HCEC 1CT (cell line): ENCODE measurements around the gene POP4.

ENCODE experiments used
- DNase-seq: peaks from one replicate; pipeline ENCODE4 v3.0.0-alpha.2; 2017

POP4 gene

GRCh38 chr19:29577649-29577963 is 28.5 kb upstream of the POP4 start:
- no peak for DNase-seq

GRCh38 chr19:29578349-29578748 is 27.7 kb upstream of the POP4 start:
- no peak for DNase-seq

- DNase-seq: no peak
These were observed 26.7 kb upstream of the POP4 start for GRCh38 chr19:29579308-29579910.

- DNase-seq: no peak
These were observed 24.7 kb upstream of the POP4 start for GRCh38 chr19:29581398-29581797.

GRCh38 chr19:29583196-29583999 is 22.7 kb upstream of the POP4 start:
- DNase-seq: no peak

- no peak for DNase-seq
These were observed 19.7 kb upstream of the POP4 start for GRCh38 chr19:29586401-29586800.

- no peak for DNase-seq
These were observed 19.0 kb upstream of the POP4 start for GRCh38 chr19:29587059-29587458.

GRCh38 chr19:29587518-29587986 is 18.5 kb upstream of the POP4 start:
- peak; percentile 3 for DNase-seq

GRCh38 chr19:29588095-29588494 is 18.0 kb upstream of the POP4 start:
- DNase-seq: no peak

- DNase-seq: no peak
These were observed 15.8 kb upstream of the POP4 start for GRCh38 chr19:29590278-29590677.

- no peak for DNase-seq
These were observed 14.4 kb upstream of the POP4 start for GRCh38 chr19:29591670-29592069.

GRCh38 chr19:29593869-29594268 is 12.2 kb upstream of the POP4 start:
- no peak for DNase-seq

GRCh38 chr19:29596080-29596727 is 9.9 kb upstream of the POP4 start:
- no peak for DNase-seq

- peak; percentile 19 for DNase-seq
These were observed 9.1 kb upstream of the POP4 start for GRCh38 chr19:29596885-29597525.

GRCh38 chr19:29598036-29598435 is 8.0 kb upstream of the POP4 start:
- no peak for DNase-seq

GRCh38 chr19:29598496-29598895 is 7.6 kb upstream of the POP4 start:
- no peak for DNase-seq

GRCh38 chr19:29603308-29603707 is 2.8 kb upstream of the POP4 start:
- no peak for DNase-seq

- no peak for DNase-seq
These were observed 301 bp downstream of the POP4 start for GRCh38 chr19:29606420-29606747.

- no peak for DNase-seq
These were observed 3.6 kb downstream of the POP4 start for GRCh38 chr19:29609636-29610035.

- no peak for DNase-seq
These were observed 4.1 kb downstream of the POP4 start for GRCh38 chr19:29610213-29610573.

- DNase-seq: peak; percentile 74
These were observed 4.6 kb downstream of the POP4 start for GRCh38 chr19:29610574-29611271.

- DNase-seq: no peak
These were observed 6.0 kb downstream of the POP4 start for GRCh38 chr19:29612121-29612520.
